Measurements from ENCODE around the gene RCAN2.

RCAN2 gene

GRCh38 chr6:46290421-46291274, 200.6 kb downstream of the RCAN2 start:
- DNase-seq (ENCODE audit: low read depth) = no peak

- DNase-seq (ENCODE audit: low read depth) = no peak
These were observed 201.4 kb downstream of the RCAN2 start for GRCh38 chr6:46289898-46290297.

- no peak for DNase-seq (ENCODE audit: low read depth)
These were observed 202.4 kb downstream of the RCAN2 start for GRCh38 chr6:46288835-46289234.

GRCh38 chr6:46287681-46288080, 203.6 kb downstream of the RCAN2 start:
- DNase-seq (ENCODE audit: low read depth) = no peak

- no peak for DNase-seq (ENCODE audit: low read depth)
These were observed 204.2 kb downstream of the RCAN2 start for GRCh38 chr6:46287043-46287442.

GRCh38 chr6:46284475-46284874, 206.8 kb downstream of the RCAN2 start:
- DNase-seq (ENCODE audit: low read depth) = no peak

- DNase-seq (ENCODE audit: low read depth) = no peak
These were observed 210.1 kb downstream of the RCAN2 start for GRCh38 chr6:46281110-46281509.

GRCh38 chr6:46279874-46280273, 211.4 kb downstream of the RCAN2 start:
- DNase-seq (ENCODE audit: low read depth) = no peak

- no peak for DNase-seq (ENCODE audit: low read depth)
These were observed 214.6 kb downstream of the RCAN2 start for GRCh38 chr6:46276576-46277142.

- no peak for DNase-seq (ENCODE audit: low read depth)
These were observed 216.7 kb downstream of the RCAN2 start for GRCh38 chr6:46274502-46274901.

- no peak for DNase-seq (ENCODE audit: low read depth)
These were observed 217.3 kb downstream of the RCAN2 start for GRCh38 chr6:46273911-46274310.

GRCh38 chr6:46271728-46272127, 219.5 kb downstream of the RCAN2 start:
- no peak for DNase-seq (ENCODE audit: low read depth)

- DNase-seq (ENCODE audit: low read depth) = no peak
These were observed 220.1 kb downstream of the RCAN2 start for GRCh38 chr6:46271107-46271506.

GRCh38 chr6:46270336-46270735, 220.9 kb downstream of the RCAN2 start:
- DNase-seq (ENCODE audit: low read depth) = no peak

GRCh38 chr6:46269447-46270229, 221.6 kb downstream of the RCAN2 start:
- no peak for DNase-seq (ENCODE audit: low read depth)

GRCh38 chr6:46267515-46267914, 223.7 kb downstream of the RCAN2 start:
- DNase-seq (ENCODE audit: low read depth) = no peak

- DNase-seq (ENCODE audit: low read depth) = no peak
These were observed 225.9 kb downstream of the RCAN2 start for GRCh38 chr6:46265373-46265772.

- no peak for DNase-seq (ENCODE audit: low read depth)
These were observed 227.6 kb downstream of the RCAN2 start for GRCh38 chr6:46263707-46264086.

- DNase-seq (ENCODE audit: low read depth) = no peak
These were observed 228.1 kb downstream of the RCAN2 start for GRCh38 chr6:46262928-46263706.

GRCh38 chr6:46258249-46258648, 233.0 kb downstream of the RCAN2 start:
- no peak for DNase-seq (ENCODE audit: low read depth)

GRCh38 chr6:46255528-46255927, 235.7 kb downstream of the RCAN2 start:
- no peak for DNase-seq (ENCODE audit: low read depth)

- DNase-seq (ENCODE audit: low read depth) = no peak
These were observed 236.3 kb downstream of the RCAN2 start for GRCh38 chr6:46254946-46255345.

All from stimulated activated CD4-positive, alpha-beta T cell treated with anti-CD3 and anti-CD28 coated beads, Interleukin-2, amount 100 ng/mL, for 4 hours (primary cell).